NAMALWA (cell line): ENCODE measurements around the gene LCTL.
"Not testable (repeated sequence)": the region's sequence is repeated elsewhere in the genome, so short reads cannot be mapped to it uniquely, and the experiment has no call there.

Experiments
- DNase-seq: peaks from one replicate; pipeline ENCODE4 v3.0.0-alpha.2; 2015; ENCODE audit warnings: low spot score

LCTL gene

DNA sequence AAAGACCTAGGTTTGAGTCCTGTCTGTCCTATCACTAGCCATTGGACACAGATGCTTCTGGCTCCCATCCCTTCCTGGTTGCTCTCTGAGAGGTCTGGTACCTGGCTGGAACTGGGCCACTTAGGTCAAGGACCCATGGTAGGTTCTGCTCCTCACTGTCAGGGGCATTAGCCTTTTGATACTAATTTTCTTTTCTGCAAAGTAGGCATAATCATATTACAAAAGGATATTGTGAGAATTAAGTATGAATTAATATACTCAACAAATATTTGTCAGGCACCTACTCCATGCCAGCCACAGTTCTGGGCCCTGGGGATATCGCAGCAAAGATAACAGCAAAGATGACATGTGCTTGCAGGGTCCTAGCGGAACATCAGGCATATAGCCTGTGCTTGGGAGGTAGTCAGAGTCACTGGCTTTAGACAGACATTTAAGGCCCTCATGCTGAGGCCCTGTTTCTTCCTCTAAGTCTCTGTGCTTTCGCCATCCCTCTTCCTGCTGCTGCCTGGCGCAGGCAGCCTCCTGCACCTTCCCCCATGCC, 25.6 kb upstream of the LCTL start:
- no peak for DNase-seq

DNA sequence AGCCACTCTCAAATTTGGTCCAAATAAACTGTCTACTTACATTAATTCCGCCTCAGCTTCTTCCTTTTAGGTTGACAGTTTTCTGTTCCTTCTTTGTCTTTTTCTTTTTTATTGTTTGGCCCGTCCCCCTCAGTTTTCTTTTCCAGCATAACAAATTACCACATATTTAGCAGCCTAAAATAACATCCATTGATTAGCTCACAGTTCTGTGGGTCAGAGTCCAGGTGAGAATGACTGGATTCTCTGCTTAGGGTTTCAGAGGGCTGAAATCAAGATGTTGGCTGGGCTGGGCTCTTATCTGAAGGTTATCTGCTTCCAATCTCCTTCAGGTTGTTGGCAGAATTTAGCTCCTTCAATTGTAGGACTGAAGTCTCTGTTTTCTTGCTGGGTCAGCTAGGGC, 24.6 kb upstream of the LCTL start:
- DNase-seq: no peak

DNA sequence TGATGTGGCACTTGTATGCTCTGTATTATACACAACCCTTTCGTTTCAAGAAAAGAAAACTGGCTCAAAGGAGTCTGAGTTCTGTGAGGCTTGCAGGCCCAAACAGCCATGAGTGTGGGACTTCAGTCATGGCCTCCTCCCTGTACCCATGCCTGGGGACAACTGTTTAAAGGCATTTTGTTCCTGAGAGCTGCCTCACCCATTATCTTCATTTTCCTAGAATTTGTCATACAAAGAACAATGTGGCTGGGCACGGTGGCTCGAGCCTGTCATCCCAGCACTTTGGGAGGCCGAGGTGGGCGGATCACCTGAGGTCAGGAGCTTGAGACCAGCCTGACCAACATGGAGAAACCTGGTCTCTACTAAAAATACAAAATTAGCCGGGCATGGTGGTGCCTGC, 23.6 kb upstream of the LCTL start:
- DNase-seq: not testable (repeated sequence)

DNA sequence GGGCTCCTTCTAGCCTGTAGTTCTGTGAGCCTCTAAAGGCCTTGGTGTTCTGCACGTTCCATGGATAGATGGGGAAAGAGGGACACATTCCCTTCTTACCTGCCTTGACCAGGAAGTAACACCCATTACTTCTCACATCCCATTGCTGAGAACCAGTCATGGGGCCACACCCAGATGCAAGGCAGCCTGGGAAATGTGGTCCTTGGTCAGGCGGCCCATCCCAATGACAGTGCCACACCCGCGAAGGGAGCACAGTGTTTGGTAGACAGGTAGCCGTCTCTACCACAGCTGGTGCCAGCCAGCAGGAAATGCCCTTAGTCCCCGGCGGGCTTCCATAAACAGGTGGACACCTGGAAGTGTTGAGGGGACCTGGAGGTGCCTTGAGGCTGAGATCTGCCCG, 23.2 kb upstream of the LCTL start:
- DNase-seq: no peak

DNA sequence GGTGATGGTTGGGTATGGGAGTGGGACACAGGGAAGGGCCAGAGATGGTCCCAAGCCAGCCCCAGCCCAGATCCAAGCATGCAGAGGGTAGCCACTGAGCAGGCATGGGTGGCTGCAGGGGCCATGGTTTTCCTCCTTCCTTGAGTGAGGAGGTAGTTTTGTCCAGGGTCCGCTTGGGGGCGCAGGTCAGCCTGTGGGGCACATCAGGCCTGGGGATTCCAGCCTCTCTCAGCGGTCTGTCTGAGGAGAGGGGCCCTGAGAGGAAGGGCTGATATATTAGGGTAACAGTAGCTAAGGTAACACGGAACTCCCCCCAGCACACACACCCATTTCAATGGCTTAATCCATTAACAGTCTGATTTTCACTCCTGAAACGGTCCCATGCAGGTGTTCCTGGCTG, 22.7 kb upstream of the LCTL start:
- no peak for DNase-seq

DNA sequence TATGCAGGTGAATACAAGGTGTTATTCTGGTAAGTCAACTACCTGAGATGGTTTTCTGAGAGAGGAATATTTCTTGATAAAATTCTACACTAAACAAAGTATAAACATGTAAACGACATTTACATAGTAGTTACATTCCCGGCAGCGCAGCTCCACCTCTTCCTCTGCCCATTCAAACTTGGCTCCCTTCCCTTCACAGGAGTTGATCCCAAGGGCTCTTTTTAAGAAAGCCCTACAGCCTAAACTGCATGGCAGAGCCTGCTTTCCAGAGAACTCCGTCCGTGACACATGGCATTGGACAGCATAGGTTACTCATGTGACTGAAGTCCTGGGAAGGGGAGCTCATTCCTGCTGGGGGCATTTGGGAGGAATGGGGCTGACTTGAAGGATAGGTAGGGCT, 22.0 kb upstream of the LCTL start:
- DNase-seq: no peak

DNA sequence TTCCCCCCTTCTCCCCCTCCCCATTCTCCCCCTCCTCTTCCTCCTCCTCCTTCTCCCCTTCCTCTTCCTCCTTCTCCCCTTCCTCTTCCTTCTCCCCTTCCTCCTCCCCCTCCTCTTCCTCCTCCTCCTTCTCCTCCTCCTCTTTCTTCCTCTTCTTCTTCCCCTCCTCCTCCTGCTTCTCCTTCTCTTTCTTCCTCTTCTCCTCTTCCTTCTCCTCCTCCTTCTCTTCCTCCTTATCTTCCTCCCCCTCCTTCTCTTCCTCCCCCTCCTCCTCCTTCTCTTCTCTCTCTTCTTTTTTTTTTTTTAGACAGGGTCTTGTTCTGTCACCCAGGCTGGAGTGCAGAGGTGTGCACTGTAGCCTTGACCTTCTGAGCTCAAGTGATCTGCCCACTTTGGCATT, 21.2 kb upstream of the LCTL start:
- DNase-seq: no peak

DNA sequence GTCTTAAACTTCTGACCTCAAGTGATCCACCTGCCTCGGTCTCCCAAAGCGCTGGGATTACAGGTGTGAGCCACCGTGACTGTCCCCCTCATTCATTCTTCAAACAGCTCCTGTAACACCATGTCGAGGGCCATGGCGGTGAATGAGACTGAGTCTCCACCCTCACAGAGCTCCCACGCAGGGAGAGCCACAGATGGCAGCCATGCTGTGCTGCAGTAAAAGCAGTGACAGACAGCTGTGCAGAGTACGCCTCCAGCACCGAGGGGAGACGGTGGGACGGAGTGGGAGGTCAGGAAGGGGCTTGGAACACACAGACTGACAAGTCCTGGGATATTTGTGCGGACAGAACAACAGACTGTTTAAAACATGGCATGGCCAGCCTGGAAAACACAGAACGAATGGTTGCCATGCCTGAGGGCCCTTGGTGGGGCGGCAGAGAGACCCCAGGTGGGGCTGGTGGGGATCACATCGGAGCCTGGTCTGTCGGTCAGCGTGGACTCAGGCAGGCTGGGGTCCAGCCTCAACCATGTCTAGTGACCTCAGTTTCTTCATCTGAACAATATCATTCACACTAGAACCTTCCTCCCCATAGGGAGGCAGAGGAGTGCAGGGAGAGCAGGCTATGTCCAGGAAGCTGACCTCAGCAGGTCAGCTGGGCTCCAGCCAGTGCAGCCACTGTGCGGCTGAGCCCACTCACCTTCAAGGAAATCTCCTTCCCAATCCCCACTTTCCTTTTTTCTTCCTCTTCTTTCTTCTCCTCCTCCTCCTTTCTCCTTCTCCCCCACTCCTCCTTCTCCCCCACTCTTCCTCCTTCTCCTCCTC, 20.6 kb upstream of the LCTL start:
- DNase-seq: no peak

DNA sequence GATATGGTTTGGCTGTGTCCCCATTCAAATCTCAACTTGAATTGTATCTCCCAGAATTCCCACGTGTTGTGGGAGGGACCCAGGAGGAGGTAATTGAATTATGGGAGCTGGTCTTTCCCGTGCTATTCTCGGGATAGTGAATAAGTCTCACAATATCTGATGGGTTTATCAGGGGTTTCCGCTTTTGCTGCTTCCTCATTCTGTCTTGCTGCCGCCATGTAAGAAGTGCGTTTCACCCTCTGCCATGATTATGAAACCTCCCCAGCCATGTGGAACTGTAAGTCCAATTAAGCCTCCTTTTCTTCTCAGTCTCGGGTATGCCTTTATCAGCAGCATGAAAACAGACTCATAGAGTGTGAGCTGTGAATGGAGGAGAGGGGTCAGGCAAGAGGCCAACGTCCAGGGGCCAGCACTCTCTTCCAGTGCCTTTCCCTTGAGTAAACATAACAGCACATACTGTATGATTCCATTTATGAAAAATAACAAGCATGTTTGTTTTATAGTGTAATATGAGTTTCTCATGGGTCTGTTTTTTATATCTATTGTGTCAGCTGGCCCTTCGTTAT, 16.3 kb upstream of the LCTL start:
- no peak for DNase-seq

DNA sequence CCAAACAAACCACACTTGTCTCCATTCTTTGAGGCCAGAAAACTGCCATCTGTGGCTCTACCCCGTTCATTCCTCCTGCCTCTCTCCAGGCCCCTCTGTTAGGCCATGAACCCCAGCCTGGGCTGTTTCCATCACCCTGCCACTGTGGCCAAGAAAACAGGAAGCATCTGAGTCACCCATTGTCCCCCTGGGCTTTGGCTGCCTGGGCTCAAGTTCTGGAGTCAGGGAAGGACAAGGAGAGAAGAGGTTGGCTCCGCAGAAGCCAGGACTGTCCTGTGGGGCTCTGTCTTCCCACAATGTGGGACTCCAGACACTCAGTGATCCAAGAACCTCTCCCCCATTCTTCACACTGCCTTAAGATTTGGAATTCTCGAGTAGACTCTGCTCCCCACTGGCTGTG, 14.8 kb upstream of the LCTL start:
- DNase-seq: no peak

DNA sequence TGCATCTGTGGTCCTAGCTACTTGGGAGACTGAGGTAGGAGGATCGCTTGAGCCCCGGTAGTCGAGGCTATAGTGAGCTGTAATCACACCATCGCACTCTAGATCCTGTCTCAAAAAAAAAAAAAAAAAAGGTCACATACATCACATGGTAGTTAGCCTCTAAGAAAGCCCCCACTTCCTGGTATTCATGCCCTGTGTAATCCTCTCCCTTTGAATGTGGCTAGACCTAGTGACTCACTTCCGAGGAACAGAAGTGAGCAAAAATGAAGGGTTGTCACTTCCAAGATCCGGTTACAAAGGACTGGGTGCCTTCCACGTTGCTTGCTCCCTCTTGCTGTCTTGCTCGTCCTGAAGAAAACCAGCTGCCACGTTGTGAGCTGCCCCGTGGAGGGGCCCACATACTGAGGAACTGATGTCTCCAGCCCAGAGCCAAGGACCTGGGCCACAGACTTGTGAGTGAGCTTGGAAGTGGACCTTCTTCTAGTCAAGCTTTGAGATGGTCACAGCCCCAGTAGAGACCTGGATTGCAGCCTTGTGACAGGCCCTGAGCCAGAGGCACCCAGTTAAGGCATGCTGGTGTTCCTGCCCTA, 12.6 kb upstream of the LCTL start:
- DNase-seq: no peak

DNA sequence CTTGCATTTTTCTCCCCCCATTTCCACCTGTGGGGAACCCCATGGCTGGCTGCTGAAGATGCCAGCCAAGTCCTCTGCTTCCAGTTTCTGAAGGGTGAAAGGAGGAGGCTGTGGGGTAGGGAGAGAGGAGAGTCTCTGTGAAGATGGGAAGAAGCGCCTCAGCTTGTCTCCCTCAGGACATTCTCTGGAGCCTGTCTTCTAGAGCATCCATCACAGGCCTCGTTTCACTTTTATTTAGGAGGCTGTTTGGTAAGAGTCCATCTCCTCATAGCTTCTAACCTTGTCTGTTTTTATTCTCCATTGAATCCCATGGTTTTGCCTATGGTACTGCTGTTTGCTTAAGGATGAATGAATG, 8.8 kb upstream of the LCTL start:
- no peak for DNase-seq

DNA sequence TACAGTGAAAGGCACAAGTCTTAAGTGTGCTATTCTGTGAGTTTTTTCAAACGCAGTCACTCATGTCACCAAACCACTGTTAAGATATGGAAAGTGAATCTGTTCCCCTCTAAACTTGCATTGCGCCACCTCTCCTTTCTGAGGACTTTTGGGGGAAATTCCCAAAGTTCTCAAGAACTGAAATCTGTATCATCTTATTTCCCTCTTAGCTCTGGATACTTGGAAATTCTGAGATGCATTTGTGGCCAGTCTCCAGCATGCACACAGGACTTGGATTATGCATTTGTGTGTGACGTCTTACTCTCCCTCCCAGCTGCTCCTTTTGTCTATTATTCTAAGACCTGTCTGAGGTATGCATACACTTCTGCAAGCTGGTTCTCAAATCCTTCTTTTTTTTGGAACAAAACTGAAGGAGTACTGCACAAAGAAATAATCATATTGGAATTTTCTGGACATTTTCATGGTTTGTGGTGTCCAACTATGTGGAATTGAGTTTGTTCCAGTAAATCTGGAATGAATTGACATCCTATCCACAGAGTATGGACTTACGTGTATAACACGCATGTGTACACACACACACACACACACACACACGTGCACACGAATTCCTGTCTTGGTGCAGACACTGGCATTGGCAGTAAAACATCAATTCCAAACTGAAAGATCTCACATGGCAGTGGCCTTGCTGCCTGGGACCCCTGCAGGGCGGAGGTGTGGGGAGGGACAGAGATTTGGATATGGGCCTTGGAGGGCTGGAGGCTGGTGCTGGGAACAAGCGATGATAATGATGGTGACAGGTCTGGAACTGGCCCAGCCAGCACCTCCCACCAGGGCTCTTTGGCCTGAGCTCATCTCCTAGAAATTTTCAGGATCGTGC, 8.2 kb upstream of the LCTL start:
- no peak for DNase-seq

DNA sequence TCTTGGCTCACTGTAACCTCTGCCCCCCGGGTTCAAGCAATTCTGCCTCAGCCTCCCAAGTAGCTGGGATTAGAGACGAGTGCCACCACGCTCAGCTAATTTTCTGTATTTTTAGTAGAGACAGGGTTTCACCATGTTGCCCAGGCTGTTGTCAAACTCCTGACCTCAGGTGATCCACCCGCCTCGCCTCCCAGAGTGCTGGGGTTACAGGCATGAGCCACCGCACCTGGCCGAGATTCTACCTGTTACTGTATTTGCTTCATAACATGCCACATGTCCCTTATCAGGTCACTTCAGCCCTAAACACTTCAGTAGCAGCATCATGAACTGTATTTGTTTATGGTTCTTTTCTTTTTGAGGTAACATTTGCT, 7.5 kb upstream of the LCTL start:
- DNase-seq: no peak

DNA sequence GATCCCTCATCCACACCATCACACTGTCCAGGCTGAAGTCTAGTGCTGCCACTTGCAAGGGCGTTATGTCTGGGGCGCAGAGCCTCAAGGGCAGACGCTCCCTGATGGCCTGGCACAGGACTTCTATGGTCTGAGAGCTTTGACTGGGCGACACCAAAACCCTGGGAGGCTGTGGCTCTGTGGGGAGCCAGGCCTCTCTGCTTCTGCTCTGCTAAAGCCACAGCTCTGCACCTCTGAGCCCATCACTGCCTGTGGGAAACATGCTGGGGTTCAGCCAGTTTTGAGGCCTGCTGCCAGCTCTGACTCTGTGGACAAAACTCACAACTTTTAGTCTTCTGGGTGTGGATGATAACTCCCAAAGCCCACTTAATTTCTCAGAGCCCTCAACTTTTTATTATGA, 6.3 kb upstream of the LCTL start:
- DNase-seq: no peak

DNA sequence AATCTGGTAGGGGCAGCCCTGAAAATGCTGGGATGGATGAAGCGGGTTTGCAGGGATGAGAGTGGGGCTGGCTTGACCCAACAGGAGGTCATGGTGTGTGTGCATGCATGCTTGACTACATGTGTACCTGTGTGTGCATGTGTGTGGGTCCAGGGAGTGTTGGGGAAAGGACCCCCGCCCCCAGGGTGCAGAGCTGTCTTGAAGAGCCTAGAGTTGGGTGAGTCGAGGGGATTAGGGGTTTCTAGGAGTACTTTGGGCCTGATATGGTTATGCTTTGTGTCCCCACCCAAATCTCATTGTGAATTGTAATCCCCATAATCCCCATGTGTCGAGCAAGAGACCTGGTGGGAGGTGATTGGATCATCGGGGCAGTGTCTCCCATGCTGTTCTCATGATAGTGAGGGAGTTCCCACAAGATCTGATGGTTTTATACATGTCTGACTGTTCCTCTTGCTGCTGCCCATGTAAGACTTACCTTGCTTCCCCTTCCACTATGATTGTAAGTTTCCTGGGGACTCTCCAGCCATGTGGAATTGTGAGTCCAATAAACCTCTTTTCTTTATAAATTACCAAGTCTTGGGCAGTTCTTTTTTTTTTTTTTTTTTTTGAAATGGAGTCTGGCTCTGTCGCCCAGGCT, 5.2 kb upstream of the LCTL start:
- no peak for DNase-seq

DNA sequence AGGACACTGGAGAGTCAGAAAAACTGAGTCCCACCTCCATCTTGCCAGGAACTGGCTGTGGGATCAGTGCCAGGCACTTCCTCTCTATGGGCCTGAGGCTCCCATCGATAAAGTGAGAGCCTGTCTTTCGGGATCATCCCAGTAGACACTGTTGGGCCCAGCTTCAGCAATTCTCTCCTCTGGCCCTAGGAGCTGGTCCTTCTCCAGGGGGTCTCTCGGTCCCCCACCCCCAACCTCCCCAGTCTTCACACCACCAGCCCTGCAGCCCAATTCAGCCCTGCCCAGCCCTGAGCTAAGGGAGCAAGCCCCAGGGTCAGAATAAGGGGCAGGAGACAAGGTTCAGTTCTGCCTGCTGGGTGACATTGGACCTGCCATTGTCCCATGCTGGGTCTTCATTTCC, 4.5 kb upstream of the LCTL start:
- DNase-seq: no peak

DNA sequence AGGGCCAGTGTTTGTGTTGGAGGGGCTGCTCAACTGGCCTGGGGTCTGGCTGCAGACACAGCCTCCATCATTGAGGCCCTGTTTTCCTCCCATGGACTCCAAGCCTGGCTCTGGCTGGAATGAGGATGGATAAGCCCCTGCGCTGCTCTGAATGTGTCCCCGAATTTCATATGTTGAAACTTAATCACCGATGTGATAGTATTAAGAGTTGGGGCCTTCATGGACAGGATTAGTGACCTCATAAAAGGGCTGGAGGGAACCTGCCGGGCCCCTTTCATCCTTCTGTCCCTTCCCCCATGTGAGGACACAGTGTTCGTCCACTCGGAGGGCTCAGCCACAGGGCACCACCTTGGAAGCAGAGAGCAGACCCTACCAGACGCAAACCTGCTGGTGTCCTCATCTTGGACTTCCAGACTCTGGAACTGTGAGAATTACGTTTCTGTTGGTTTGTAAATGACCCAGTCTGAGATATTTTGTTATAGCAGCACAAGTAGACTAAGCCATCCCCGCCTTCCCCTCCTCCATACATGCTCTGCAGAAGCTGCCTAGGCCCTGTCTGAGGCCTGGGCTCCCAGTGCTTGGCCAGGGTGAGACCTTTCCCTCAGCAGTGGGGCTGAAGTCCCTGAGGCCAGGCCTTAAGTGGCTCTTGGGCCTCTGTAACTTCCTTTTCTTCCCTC, 3.8 kb upstream of the LCTL start:
- DNase-seq: no peak

DNA sequence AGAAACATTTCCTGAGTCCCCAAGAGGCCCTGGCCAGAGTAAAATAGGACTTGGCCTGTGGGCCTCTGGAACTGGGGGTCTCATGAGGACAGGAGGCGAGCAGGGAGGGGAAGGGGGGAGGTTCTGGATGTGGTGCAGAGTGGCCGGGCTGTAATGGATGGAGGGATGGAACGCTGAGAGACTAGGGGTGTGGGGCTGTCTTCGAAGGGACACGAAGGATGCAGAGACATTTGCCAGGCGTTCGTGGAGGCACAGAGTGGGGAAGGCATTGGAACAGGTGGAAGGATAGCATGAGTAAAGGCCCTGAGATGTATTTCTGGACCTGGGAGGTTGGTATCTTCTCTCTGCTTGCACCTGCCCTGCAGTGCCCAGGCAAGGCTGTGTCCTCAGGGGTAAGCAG, 2.1 kb upstream of the LCTL start:
- no peak for DNase-seq

DNA sequence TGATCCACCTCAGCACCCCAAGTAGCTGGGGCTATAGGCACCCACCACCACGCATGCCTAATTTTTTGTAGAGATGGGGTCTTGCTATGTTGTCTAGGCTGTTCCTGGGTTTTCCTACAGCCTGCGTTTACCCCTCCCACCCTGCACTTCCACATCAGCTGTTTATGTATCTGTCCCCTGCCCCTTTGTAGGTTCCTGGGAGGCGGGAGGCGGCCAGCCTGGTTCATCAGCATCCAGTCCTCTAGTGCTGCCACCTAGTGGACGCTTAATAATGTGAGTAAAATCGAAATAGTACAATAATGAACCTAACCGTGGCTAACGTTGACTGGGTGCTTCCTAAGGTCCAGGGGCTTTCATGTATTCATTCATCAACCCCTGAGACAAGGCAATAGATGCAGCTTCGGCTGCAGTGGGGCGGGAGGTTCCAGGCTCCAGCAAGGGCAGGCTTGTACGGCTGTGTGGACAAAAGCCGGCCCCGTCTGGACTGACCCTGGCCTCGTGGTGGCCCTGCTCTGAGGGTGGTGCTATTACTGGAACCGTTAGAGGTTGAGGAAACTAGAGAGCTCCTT, 1.2 kb upstream of the LCTL start:
- peak; percentile 79 for DNase-seq

DNA sequence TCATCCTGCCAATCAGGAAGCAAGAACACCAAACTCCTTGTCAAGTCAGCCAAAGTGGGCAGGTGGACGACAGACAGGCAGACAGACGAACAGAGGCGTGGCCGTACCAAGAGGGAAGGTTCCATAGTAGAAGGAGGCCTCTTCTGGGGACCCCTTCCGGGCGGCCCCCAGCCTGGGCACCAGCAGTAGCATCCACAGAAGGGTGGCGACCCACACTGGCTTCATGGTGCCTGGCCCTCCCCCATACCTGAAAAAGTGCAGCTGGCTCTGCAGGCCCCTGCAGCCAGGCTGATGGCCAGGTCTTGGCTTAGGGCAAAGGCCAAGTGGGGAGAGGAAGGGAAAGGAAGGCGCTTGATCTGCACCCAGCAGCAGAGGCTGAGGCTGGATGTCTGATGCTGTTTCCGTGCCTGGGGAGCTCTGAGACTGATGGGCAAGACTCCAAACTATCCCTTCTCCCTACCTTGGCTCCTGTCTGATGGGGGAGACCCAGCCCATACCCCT, 607 bp downstream of the LCTL start:
- DNase-seq: no peak
